MCF 10A (cell line): Measurements from ENCODE around the gene ST14. TPM values are rescaled to one million over a fixed set of nuclear protein-coding genes. Genes with fewer than 3 reads are reported as not detected.

Experiments
- BruUV-seq: library from RNA; stranded (reverse); fragments of 400-500 nt; replicated peaks from 2 replicates; lab custom pipeline; 2021; lab: Mats Ljungman, UMichigan
- CTCF ChIA-PET: fragments of 300-600 bp; sonication (Branson Sonifier 250); formaldehyde crosslinking; extraction: SDS; loops from one replicate; lab custom pipeline; 2021; ENCODE audit warnings: antibody characterized with exemption, inconsistent platforms; lab: Yijun Ruan, JAX
- POLR2A ChIA-PET: fragments of 300-600, 350-650 bp; sonication (Branson Sonifier 250); formaldehyde crosslinking; extraction: SDS; loops from one replicate; lab custom pipeline; 2020; ENCODE audit warnings: antibody characterized with exemption, inconsistent platforms; lab: Yijun Ruan, JAX
- DNase-seq: peaks from one replicate; pipeline ENCODE4 v3.0.0-alpha.2; 2018; ENCODE audit not compliant: unreplicated experiment
- H3K27ac Mint-ChIP-seq: one replicate; pipeline ENCODE4 v1.8.0; 2022; ENCODE audit warnings: mild to moderate bottlenecking, low read depth, mixed read lengths; ENCODE audit not compliant: unreplicated experiment
- H3K27me3 Mint-ChIP-seq: one replicate; pipeline ENCODE4 v1.8.0; 2022; ENCODE audit warnings: mixed read lengths; ENCODE audit not compliant: insufficient read depth, unreplicated experiment
- H3K36me3 Mint-ChIP-seq: one replicate; pipeline ENCODE4 v1.8.0; 2022; ENCODE audit warnings: mild to moderate bottlenecking, moderate library complexity, mixed read lengths; ENCODE audit not compliant: insufficient read depth, unreplicated experiment
- H3K4me1 Mint-ChIP-seq: one replicate; pipeline ENCODE4 v1.8.0; 2022; ENCODE audit warnings: mixed read lengths; ENCODE audit not compliant: insufficient read depth, unreplicated experiment
- H3K4me3 Mint-ChIP-seq: one replicate; pipeline ENCODE4 v1.8.0; 2022; ENCODE audit warnings: mild to moderate bottlenecking, moderate library complexity, mixed read lengths; ENCODE audit not compliant: unreplicated experiment
- H3K9me3 Mint-ChIP-seq: one replicate; pipeline ENCODE4 v1.8.0; 2022; ENCODE audit warnings: mixed read lengths; ENCODE audit not compliant: unreplicated experiment
- CTCF ChIP-seq: fragments of 200-600 bp; IDR thresholded peaks from one replicate; pipeline ENCODE4 v1.8.0; 2022; ENCODE audit warnings: antibody characterized with exemption, mild to moderate bottlenecking; ENCODE audit not compliant: unreplicated experiment
- intact Hi-C: fragments of 100-400 bp; cut with micrococcal nuclease; formaldehyde crosslinking; loops from 2 replicates; pipeline ENCODE4 v1.14.1; 2022
- total RNA-seq: library from RNA; stranded (reverse); gene quantifications from 2 replicates; pipeline ENCODE4 v1.2.3, GENCODE V29; 2022

Gene ST14
- total RNA-seq, 1 experiment from 2014 or later, result 27.2 TPM

- TF ChIP-seq CTCF, result no peak
- Mint-ChIP-seq H3K27me3 (no peaks in the 10 kb centered on the region), H3K4me3 (no peak overlapping the region), H3K4me1 (peaks cover 5% of the 10 kb centered on the region), H3K27ac (peak overlapping the region; percentile 6), H3K36me3 (peaks cover 62% of the 10 kb centered on the region), H3K9me3 (no peaks in the 10 kb centered on the region)
- DNase-seq, result no peak
- no TSS peak for BruUV-seq
- ChIA-PET POLR2A (interaction anchor here (0.6 to 2.2 kb wide), 6 partner anchors 8 to 111 kb away, joined by 3 to 11 read pairs (median 4); partner anchors contain the start of genes APLP2 and PRDM10), CTCF (interaction anchor here (0.6 to 2.3 kb wide), 6 partner anchors 10 to 184 kb away, joined by 3 to 8 read pairs (median 4); no protein-coding TSS in a partner anchor)
- intact Hi-C loops, result no loop called here
Observed at GRCh38 chr11:130114281-130114680, 45.3 kb upstream of the ST14 start.

- ChIA-PET CTCF (interaction anchor here (0.6 to 2.3 kb wide), 7 partner anchors 9 to 185 kb away, joined by 3 to 8 read pairs (median 4); no protein-coding TSS in a partner anchor), POLR2A (interaction anchor here (0.6 to 2.2 kb wide), 10 partner anchors 9 to 113 kb away, joined by 3 to 11 read pairs (median 4); partner anchors contain the start of genes APLP2 and PRDM10)
- no peak for TF ChIP-seq CTCF
- intact Hi-C loops, result no loop called here
- Mint-ChIP-seq H3K9me3 (no peaks in the 10 kb centered on the region), H3K27ac (peak overlapping the region; percentile 6), H3K27me3 (no peaks in the 10 kb centered on the region), H3K4me1 (peaks cover 6% of the 10 kb centered on the region), H3K36me3 (peaks cover 60% of the 10 kb centered on the region), H3K4me3 (no peak overlapping the region)
- no TSS peak for BruUV-seq
- no peak for DNase-seq
Observed at GRCh38 chr11:130114726-130115125, 44.9 kb upstream of the ST14 start.

- DNase-seq, result peak; percentile 29
- ChIA-PET POLR2A (interaction anchor here (0.7 to 2.2 kb wide), 10 partner anchors 9 to 114 kb away, joined by 3 to 11 read pairs (median 4); partner anchors contain the start of genes APLP2 and PRDM10), CTCF (interaction anchor here (0.6 to 2.3 kb wide), 6 partner anchors 9 to 250 kb away, joined by 3 to 8 read pairs (median 4); no protein-coding TSS in a partner anchor)
- Mint-ChIP-seq H3K36me3 (peaks cover 55% of the 10 kb centered on the region), H3K9me3 (no peaks in the 10 kb centered on the region), H3K4me3 (no peak overlapping the region), H3K27ac (no peak overlapping the region), H3K4me1 (peaks cover 6% of the 10 kb centered on the region), H3K27me3 (no peaks in the 10 kb centered on the region)
- BruUV-seq, result no TSS peak
- no peak for TF ChIP-seq CTCF
- intact Hi-C loops, result no loop called here
Observed at GRCh38 chr11:130115218-130115617, 44.4 kb upstream of the ST14 start.

GRCh38 chr11:130118165-130118564 is 41.4 kb upstream of the ST14 start:
- no TSS peak for BruUV-seq
- intact Hi-C loops, result no loop called here
- Mint-ChIP-seq H3K27ac (no peak overlapping the region), H3K36me3 (peaks cover 47% of the 10 kb centered on the region), H3K4me3 (no peak overlapping the region), H3K9me3 (no peaks in the 10 kb centered on the region), H3K4me1 (peaks cover 14% of the 10 kb centered on the region), H3K27me3 (no peaks in the 10 kb centered on the region)
- POLR2A ChIA-PET, result no interaction called here
- DNase-seq, result no peak
- TF ChIP-seq CTCF, result no peak
- CTCF ChIA-PET, result interaction anchor here (0.6 to 1.9 kb wide), 3 partner anchors 28 to 126 kb away, joined by 4 to 9 read pairs (median 4); no protein-coding TSS in a partner anchor
